Thyroid gland (tissue), 4 donors: ENCODE measurements around the gene RGS19.

Experiments
- CTCF ChIP-seq, 6 experiments: fragments of 200-600 bp in 3 of 6; fragments of 450-650 bp in 3 of 6; sonication (generic) in 3 of 6; IDR thresholded peaks; one replicate each; pipeline ENCODE4 v1.5.1; 2016 to 2019; ENCODE audit warnings: antibody characterized with exemption in 6 of 6, mild to moderate bottlenecking in 2 of 6, inconsistent platforms in 1 of 6, moderate library complexity in 1 of 6
- POLR2A ChIP-seq, 2 donors: fragments of 450-650 bp; IDR thresholded peaks; one replicate each; pipeline ENCODE4 v1.6.1; 2017; ENCODE audit warnings: antibody characterized with exemption in 2 of 2, mild to moderate bottlenecking in 2 of 2, moderate library complexity in 1 of 2

GRCh38 chr20:64106981-64107735, 27.8 kb upstream of the RGS19 start, which contains the start of gene NPBWR2:
- TF ChIP-seq POLR2A (IDR thresholded peaks at IDR 0.05) (no peak), CTCF (IDR thresholded peaks at IDR 0.05) (no peak)
